ENCODE data around the gene ELN.
A peak's percentile ranks its signal among the peaks of the same experiment; 100 is the strongest.

ELN gene

DNA sequence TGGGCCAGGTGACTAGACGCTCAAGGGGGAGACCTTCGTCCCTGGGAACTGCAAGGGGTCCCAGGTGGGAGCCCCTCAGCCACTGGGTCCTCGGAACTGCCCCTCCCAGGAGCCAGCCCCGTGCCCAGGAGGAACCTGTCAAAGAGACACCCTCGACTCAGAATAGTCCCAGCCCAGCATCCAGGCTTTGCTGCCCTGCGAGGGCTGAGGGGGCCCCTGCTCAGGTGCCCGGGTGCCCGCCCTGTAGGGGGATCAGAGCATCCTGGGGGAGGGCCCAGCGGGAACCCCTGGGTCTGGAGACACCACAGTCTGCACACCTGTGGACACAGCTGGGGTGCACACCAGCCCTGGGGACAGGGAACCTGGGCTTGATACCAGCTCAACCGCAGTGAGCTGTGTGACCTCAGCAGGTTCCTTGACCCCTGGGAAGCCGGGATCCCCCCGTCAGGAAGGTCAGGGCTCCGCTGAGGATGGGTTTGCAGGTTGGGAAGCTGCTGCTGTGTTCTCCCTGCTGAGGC lies 407 bp downstream of the ELN start:
- DNase-seq (ENCODE audit: low read depth), result no peak
- TF ChIP-seq, protein P1, sequence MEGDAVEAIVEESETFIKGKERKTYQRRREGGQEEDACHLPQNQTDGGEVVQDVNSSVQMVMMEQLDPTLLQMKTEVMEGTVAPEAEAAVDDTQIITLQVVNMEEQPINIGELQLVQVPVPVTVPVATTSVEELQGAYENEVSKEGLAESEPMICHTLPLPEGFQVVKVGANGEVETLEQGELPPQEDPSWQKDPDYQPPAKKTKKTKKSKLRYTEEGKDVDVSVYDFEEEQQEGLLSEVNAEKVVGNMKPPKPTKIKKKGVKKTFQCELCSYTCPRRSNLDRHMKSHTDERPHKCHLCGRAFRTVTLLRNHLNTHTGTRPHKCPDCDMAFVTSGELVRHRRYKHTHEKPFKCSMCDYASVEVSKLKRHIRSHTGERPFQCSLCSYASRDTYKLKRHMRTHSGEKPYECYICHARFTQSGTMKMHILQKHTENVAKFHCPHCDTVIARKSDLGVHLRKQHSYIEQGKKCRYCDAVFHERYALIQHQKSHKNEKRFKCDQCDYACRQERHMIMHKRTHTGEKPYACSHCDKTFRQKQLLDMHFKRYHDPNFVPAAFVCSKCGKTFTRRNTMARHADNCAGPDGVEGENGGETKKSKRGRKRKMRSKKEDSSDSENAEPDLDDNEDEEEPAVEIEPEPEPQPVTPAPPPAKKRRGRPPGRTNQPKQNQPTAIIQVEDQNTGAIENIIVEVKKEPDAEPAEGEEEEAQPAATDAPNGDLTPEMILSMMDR (conservative IDR thresholded peaks at IDR 0.05; ENCODE audit: low read depth, low read length), result no peak
- H3K4me3 ChIP-seq (ENCODE audit: low read depth, low read length), result no peak overlapping the region

DNA sequence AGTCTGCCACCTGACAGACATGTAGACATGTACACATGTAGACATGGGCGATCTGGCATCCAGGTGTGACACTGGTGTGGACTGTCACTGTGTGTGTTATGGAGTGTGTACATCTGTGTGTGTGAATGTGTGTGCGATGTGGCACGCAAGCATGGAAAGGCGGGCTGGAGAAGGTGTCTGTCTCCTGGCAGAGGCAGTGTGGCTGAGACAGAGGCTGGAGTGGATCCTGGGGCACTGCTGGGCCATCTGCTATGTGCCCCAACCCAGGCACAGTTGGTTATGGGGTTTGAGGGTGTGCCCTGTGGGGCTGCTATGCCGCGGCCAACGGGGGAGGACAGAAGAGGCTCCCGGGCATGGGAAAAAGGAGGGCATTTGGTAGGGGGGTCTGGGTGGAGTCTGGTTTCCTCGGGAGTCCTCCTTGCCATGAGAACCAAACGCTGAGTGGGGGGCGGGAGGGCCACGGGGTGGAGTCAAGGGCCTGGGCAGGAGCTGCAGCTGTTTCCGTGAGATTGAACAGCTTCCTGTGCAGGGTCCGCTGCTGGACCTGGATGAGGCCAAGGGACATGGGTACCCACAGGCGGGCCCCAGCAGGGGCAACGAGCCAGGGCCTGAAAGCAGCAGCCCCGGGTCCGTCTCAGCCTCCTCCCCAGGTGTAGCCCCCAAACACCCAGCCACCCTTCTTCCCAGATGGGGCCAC lies 1.3 kb downstream of the ELN start:
- no peak for DNase-seq (ENCODE audit: low read depth)
- TF ChIP-seq, protein P1 (conservative IDR thresholded peaks at IDR 0.05; ENCODE audit: low read depth, low read length), result no peak
- no peak overlapping the region for H3K4me3 ChIP-seq (ENCODE audit: low read depth, low read length)

DNA sequence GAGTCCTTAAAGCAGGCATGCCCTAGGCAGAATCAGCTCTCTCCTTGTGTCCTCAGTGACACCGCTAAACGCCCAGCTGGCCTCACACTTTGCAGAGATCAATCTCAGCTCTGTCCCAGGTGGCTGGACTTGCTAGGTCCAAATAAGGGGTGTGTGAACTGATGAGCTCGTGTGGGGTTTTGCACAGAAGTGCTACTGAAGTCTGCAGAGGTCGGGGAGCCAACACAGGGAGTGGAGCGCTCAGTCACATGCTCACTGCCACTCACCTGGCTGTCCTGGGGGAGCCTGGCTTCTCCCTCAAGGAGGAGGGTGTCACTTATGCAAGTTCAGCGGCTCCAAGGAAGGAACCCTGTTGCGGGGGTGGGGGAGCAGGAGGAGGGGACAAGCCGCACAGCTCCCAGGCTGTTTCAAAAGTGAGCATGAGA lies 2.0 kb downstream of the ELN start:
- H3K4me3 ChIP-seq (ENCODE audit: low read depth, low read length), result no peak overlapping the region
- no peak for DNase-seq (ENCODE audit: low read depth)
- TF ChIP-seq, protein P1 (conservative IDR thresholded peaks at IDR 0.05; ENCODE audit: low read depth, low read length), result no peak

DNA sequence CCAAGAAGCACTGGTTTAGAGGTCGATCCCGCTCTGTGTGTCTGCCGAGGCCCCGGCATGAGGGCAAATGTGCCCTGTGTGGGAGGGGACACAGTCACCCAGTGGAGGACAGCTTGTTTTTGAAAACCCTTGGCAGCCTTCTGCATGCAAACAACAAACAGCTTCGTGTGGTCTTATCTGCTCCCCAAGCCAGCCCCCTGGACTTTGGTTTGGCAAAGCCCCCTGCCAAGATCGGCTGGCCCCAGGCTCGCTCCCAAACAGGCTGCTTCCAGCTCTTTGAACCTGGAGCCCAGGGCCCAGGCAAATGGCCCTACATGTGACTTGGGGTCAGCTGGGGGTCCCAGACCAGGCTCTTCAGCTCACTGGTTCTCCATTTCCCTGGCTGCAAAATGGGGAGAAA lies 2.9 kb downstream of the ELN start:
- TF ChIP-seq, protein P1 (conservative IDR thresholded peaks at IDR 0.05; ENCODE audit: low read depth, low read length), result no peak
- no peak for DNase-seq (ENCODE audit: low read depth)
- no peak overlapping the region for H3K4me3 ChIP-seq (ENCODE audit: low read depth, low read length)

DNA sequence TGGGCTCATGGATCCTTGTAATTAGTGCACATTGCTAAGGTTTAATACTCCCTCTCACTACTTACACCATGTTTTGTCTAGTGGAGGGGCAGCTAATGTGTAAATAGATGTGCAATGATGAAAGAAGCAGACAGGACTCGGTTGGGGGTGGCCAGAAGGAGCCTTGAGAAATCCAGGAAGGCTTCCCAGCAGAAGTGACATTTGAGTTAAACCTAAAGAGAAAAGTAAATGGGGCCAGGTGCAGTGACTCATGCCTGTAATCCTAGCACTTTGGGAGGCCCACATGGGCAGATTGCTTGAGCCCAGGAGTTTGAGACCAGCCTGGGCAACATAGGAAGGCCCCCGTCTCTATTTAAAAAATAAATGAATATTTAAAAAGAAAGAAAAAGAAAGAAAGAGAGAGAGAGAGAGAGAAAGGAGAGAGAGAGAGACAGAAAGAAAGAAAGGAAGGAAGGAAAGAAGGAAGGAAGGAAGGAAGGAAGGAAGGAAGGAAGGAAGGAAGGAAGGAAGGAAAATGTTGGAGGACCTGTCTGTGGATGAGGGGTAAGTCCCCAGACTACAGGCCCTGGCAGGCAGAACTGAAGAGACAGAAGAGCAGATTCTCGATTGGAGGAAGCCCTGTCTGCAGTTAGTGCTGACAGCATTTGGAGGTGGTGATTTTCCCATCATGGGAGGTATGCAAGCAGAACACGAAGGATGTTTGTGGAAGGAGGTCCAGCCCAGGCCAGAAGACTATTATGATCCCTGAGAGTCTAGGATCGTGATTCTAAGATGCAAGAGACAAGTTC lies 3.6 kb downstream of the ELN start:
- TF ChIP-seq, protein P1 (conservative IDR thresholded peaks at IDR 0.05; ENCODE audit: low read depth, low read length), result no peak
- DNase-seq (ENCODE audit: low read depth), result no peak
- H3K4me3 ChIP-seq (ENCODE audit: low read depth, low read length), result no peak overlapping the region

DNA sequence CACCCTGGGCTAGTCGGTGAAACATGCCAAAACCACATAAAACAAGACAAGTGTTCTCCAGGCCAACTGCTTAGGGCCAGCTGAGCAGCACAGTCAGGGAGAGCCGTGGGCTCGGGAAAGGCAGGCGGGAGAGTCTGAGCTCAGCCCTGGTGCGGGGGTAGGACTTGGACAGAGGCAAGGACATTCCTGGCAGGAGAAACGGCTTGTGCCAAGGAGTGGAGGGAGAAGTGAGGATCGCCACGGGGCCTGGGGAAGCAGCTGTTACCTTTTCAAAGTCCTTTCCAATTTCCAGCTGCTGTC lies 4.2 kb downstream of the ELN start:
- TF ChIP-seq, protein P1 (conservative IDR thresholded peaks at IDR 0.05; ENCODE audit: low read depth, low read length), result no peak
- H3K4me3 ChIP-seq (ENCODE audit: low read depth, low read length), result no peak overlapping the region
- DNase-seq (ENCODE audit: low read depth), result peak; percentile 53
